ENCODE measurements around the gene SYNC. TPM values are rescaled to one million over a fixed set of nuclear protein-coding genes. Genes with fewer than 3 reads are reported as not detected.
"Not testable (repeated sequence)": the region's sequence is repeated elsewhere in the genome, so short reads cannot be mapped to it uniquely, and the experiment has no call there.

SYNC gene
- total RNA-seq, 2 donors from 2014 or later, result not detected

DNA sequence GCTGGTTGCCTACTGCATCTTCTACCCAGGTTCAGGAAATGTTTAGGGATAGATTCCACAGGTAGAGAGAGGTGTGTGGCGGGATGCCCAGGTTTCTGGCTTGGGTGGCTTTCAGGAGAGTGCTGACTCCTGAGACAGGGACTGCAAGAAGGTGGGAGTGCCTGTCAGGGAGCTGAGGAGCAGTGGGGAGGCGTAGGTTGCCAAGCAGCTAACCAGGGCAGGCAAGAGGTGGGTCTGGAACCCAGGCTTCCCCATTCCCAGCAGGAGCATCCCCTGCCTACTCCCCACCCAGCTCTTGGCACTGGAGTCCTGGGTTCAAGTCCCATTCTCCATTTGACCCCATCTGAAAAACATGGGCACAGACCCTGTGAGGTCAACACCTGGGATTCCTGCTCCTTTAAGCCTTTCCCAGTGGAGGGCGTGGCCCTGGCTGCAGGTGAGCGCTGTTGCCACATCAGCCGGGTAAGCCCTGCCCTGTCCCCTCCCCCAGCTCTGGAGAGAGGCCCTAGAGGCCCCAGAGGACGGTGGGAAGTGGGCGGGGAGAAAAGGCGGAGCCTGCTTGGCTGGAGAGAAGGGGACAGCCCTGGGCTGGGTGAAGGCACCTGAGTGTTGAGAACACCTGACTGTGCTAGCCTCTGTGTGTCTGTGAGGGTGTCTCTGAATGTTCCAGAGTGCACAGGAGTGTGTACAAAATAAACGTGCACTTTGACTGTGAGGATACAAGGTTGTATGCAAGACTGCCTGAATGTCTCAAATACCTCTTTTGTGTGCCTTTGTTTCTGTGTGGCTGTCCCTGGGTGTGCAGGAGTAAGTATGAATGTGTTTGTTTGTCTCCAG is 14.0 kb upstream of the SYNC start:
- H3K4me1 Mint-ChIP-seq, result peaks cover 3% of the 10 kb centered on the region
- no peaks in the 10 kb centered on the region for H3K9me3 ChIP-seq (ENCODE audit: control insufficient read depth, low read length, poor library complexity, severe bottlenecking)
- ATAC-seq (peak; percentile 57), DNase-seq (peak in 1 of 3 donors; percentile 21)
- no peak overlapping the region for H3K27ac Mint-ChIP-seq
- H3K4me3 Mint-ChIP-seq, result peak overlapping the region; percentile 28
- peaks cover 3% of the 10 kb centered on the region for H3K27me3 Mint-ChIP-seq
- no peaks in the 10 kb centered on the region for H3K36me3 Mint-ChIP-seq (ENCODE audit: low read depth)

DNA sequence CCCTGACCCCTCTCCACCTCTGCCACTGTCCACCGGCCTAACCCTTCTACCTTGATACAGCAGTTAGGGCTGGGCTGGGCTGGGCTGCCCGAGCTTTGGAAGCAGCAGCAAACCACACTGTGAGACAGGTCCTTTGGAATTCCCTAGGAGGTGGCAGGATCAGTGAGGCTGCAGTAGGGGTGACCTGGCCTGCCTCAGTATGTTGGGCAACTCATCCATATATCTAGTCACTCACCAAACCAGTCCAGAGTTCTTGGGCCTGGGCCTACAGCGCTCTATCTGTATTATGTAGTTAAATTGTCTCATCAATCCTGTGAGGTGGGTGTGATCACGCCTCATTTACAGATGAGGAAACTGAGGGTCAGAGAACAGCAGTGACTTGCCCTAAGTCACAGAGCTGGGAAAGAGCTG is 13.3 kb upstream of the SYNC start:
- Mint-ChIP-seq H3K4me1 (peaks cover 3% of the 10 kb centered on the region), H3K27me3 (no peaks in the 10 kb centered on the region), H3K27ac (no peak overlapping the region), H3K4me3 (no peak overlapping the region), H3K36me3 (ENCODE audit: low read depth) (no peaks in the 10 kb centered on the region)
- H3K9me3 ChIP-seq (ENCODE audit: control insufficient read depth, low read length, poor library complexity, severe bottlenecking), result no peaks in the 10 kb centered on the region
- ATAC-seq, result no peak
- no peak for DNase-seq

- no peaks in the 10 kb centered on the region for H3K9me3 ChIP-seq (ENCODE audit: control insufficient read depth, low read length, poor library complexity, severe bottlenecking)
- no peak for ATAC-seq
- H3K4me3 Mint-ChIP-seq, result no peak overlapping the region
Observed at GRCh38 chr1:32714277-32714676, 11.7 kb upstream of the SYNC start.

GRCh38 chr1:32713081-32713480 is 10.5 kb upstream of the SYNC start:
- Mint-ChIP-seq H3K27ac (peak overlapping the region; percentile 78), H3K4me3 (peak overlapping the region; percentile 60)
- ATAC-seq, result no peak

More at GRCh38 chr1:32714277-32714676, 11.7 kb upstream of the SYNC start:
- Mint-ChIP-seq H3K27ac (no peak overlapping the region), H3K36me3 (ENCODE audit: low read depth) (no peaks in the 10 kb centered on the region), H3K27me3 (no peaks in the 10 kb centered on the region), H3K4me1 (peaks cover 3% of the 10 kb centered on the region)
- DNase-seq, result no peak

GRCh38 chr1:32711221-32711620 is 8.7 kb upstream of the SYNC start:
- DNase-seq, result not testable (repeated sequence)

More at GRCh38 chr1:32713081-32713480, 10.5 kb upstream of the SYNC start:
- no peaks in the 10 kb centered on the region for H3K9me3 ChIP-seq (ENCODE audit: control insufficient read depth, low read length, poor library complexity, severe bottlenecking)
- no peaks in the 10 kb centered on the region for H3K27me3 Mint-ChIP-seq
- H3K36me3 Mint-ChIP-seq (ENCODE audit: low read depth), result no peaks in the 10 kb centered on the region
- no peak for DNase-seq
- peaks cover 3% of the 10 kb centered on the region for H3K4me1 Mint-ChIP-seq

DNA sequence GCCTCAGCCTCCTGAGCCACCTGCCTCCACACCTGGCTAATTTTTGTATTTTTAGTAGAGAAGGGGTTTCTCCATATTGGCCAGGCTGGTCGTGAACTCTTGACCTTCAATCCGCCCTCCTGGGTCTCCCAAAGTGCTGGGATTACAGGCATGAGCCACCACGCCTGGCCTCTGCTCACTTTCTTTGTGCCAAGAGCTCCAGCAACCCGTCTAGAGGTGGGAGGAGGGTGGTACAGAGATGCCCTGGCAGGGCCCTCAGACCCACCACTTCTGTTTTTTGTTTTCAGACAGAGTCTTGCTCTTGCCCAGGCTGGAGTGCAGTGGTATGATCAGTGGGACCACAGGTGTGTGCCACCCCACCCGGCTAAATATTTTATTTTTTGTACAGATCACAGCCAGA is 6.9 kb upstream of the SYNC start:
- Mint-ChIP-seq H3K27me3 (peaks cover 21% of the 10 kb centered on the region), H3K36me3 (ENCODE audit: low read depth) (no peaks in the 10 kb centered on the region), H3K4me1 (peaks cover 3% of the 10 kb centered on the region), H3K27ac (no peak overlapping the region), H3K4me3 (no peak overlapping the region)
- DNase-seq (no peak), ATAC-seq (no peak)
- no peaks in the 10 kb centered on the region for H3K9me3 ChIP-seq (ENCODE audit: control insufficient read depth, low read length, poor library complexity, severe bottlenecking)

More at GRCh38 chr1:32711221-32711620, 8.7 kb upstream of the SYNC start:
- not testable (repeated sequence) for H3K27me3 Mint-ChIP-seq; H3K9me3 ChIP-seq (ENCODE audit: control insufficient read depth, low read length, poor library complexity, severe bottlenecking); H3K4me3 Mint-ChIP-seq; H3K36me3 Mint-ChIP-seq (ENCODE audit: low read depth); ATAC-seq; H3K27ac Mint-ChIP-seq; H3K4me1 Mint-ChIP-seq

DNA sequence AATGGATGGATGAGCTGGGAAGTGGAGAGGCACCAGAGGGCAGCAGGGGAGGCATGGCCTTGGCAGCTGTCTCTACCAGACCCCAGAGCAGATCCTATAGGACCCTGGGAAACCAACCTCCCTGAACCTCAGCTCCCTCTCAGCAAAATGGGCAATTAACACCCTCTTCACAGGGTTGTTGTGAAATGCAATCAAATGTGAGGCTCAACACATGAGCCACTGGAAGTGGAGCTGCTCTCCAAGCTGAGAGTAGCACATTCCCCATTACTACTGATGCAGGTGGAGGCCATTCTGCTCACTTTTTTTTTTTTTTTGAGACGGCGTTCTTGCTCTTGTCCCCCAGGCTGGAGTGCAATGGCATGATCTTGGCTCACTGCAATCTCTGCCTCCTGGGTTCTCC is 6.5 kb upstream of the SYNC start:
- no peak for DNase-seq
- Mint-ChIP-seq H3K36me3 (ENCODE audit: low read depth) (no peaks in the 10 kb centered on the region), H3K27ac (no peak overlapping the region), H3K4me3 (no peak overlapping the region), H3K27me3 (peaks cover 25% of the 10 kb centered on the region), H3K4me1 (peaks cover 3% of the 10 kb centered on the region)
- no peaks in the 10 kb centered on the region for H3K9me3 ChIP-seq (ENCODE audit: control insufficient read depth, low read length, poor library complexity, severe bottlenecking)
- ATAC-seq, result no peak

GRCh38 chr1:32706491-32706890 is 3.9 kb upstream of the SYNC start:
- Mint-ChIP-seq H3K4me3 (no peak overlapping the region), H3K27me3 (peaks cover 42% of the 10 kb centered on the region), H3K27ac (no peak overlapping the region), H3K36me3 (ENCODE audit: low read depth) (peaks cover 5% of the 10 kb centered on the region), H3K4me1 (peaks cover 6% of the 10 kb centered on the region)
- no peaks in the 10 kb centered on the region for H3K9me3 ChIP-seq (ENCODE audit: control insufficient read depth, low read length, poor library complexity, severe bottlenecking)
- no peak for DNase-seq
- ATAC-seq, result no peak

DNA sequence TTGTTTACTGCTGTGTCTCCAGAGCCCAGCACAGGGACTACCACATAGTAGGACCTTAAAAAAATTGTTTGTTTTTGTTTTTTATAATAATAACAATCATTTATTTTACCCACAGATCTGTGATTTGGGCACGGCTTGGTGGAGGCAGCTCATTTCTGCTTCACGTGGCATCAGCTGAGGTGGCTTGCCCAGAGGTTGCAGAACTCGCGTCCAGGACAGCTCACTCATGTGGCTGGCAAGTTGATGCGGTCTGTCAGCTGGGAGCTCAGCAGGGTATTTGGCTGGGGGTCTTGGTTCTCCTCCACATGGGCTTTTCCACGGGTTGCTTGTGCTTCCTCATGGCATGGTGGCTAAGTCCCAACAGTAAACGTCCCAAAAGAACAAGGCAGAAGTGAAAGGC is 2.9 kb upstream of the SYNC start:
- Mint-ChIP-seq H3K36me3 (ENCODE audit: low read depth) (peaks cover 7% of the 10 kb centered on the region), H3K4me3 (no peak overlapping the region), H3K4me1 (peaks cover 6% of the 10 kb centered on the region), H3K27ac (no peak overlapping the region), H3K27me3 (peaks cover 48% of the 10 kb centered on the region)
- ATAC-seq (no peak), DNase-seq (no peak)
- no peaks in the 10 kb centered on the region for H3K9me3 ChIP-seq (ENCODE audit: control insufficient read depth, low read length, poor library complexity, severe bottlenecking)

- no peaks in the 10 kb centered on the region for H3K9me3 ChIP-seq (ENCODE audit: control insufficient read depth, low read length, poor library complexity, severe bottlenecking)
- Mint-ChIP-seq H3K4me1 (peaks cover 6% of the 10 kb centered on the region), H3K27ac (no peak overlapping the region), H3K27me3 (peaks cover 54% of the 10 kb centered on the region), H3K4me3 (peak overlapping the region; percentile 79), H3K36me3 (ENCODE audit: low read depth) (peaks cover 7% of the 10 kb centered on the region)
- DNase-seq (no peak), ATAC-seq (no peak)
Observed at GRCh38 chr1:32703479-32704291, 1.1 kb upstream of the SYNC start.

GRCh38 chr1:32701951-32702598 is 495 bp downstream of the SYNC start:
- ATAC-seq (no peak), DNase-seq (no peak)
- peak overlapping the region; percentile 55 for H3K4me3 Mint-ChIP-seq
- H3K27ac Mint-ChIP-seq, result no peak overlapping the region
- peaks cover 7% of the 10 kb centered on the region for H3K36me3 Mint-ChIP-seq (ENCODE audit: low read depth)
- H3K4me1 Mint-ChIP-seq, result peaks cover 6% of the 10 kb centered on the region
- peaks cover 54% of the 10 kb centered on the region for H3K27me3 Mint-ChIP-seq
- no peaks in the 10 kb centered on the region for H3K9me3 ChIP-seq (ENCODE audit: control insufficient read depth, low read length, poor library complexity, severe bottlenecking)

DNA sequence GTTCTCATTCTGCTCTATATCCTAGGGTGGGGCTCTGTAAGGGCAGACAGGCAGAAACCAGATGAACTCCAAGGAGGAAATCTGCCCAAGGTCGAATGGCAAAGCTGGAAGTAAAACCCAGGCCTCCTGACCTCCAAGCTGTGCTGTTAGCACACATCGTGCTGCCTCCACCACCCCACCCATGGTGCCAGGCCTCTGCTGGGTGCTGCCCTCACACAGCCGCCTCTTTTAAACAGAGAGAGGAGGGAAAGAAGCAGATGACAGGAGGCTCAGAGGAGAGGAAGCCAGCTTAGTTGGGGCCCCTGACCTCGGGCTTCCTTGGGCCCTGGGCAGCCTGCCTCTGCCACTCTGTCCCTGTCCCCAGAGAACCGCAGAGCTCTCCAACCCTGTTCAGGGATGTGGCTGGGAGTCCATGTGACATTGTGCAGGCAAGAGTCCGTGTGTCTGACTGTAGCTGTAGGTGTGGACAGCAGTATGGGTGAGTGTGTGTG is 1.1 kb downstream of the SYNC start:
- peaks cover 7% of the 10 kb centered on the region for H3K36me3 Mint-ChIP-seq (ENCODE audit: low read depth)
- H3K4me1 Mint-ChIP-seq, result peaks cover 6% of the 10 kb centered on the region
- no peak for DNase-seq
- ATAC-seq, result no peak
- peak overlapping the region; percentile 55 for H3K4me3 Mint-ChIP-seq
- no peaks in the 10 kb centered on the region for H3K9me3 ChIP-seq (ENCODE audit: control insufficient read depth, low read length, poor library complexity, severe bottlenecking)
- no peak overlapping the region for H3K27ac Mint-ChIP-seq
- H3K27me3 Mint-ChIP-seq, result peaks cover 52% of the 10 kb centered on the region

GRCh38 chr1:32696996-32697395 is 5.6 kb downstream of the SYNC start:
- not testable (repeated sequence) for H3K27ac Mint-ChIP-seq; H3K36me3 Mint-ChIP-seq (ENCODE audit: low read depth); H3K4me3 Mint-ChIP-seq; DNase-seq; ATAC-seq; H3K9me3 ChIP-seq (ENCODE audit: control insufficient read depth, low read length, poor library complexity, severe bottlenecking)
- peaks cover 10% of the 10 kb centered on the region for H3K4me1 Mint-ChIP-seq
- peaks cover 17% of the 10 kb centered on the region for H3K27me3 Mint-ChIP-seq
